ENCODE measurements around the gene SH3RF1.

The SH3RF1 gene

DNA sequence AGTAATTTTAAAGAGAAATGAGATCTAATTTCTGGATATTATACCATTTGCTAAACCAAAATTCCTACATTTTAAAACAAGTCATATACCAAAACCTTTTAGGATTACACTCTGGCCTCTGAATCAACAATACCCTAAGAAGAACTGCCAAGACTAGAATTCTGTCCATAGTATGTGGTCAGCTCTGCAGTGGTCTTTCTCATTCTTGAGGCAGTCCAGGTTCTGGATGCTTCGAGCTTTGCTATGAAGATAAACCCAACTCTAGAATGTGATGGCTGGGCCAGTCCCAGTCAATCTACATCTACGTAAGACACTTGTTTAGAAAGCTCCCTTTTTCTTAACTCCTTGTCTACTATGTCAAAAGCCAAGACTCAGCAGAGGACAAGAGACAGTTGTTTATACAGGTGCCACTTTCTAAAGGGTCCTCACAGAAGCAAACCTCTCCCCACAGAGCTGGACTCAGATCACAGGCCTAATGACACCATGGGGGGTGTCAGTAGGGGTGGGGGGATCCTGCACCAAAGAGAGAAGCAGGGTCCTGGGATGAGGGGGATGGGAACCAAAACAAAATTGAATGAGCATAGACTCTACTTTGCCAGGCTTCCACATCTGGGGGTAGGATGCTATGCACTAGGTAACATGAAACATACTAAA is 63.2 kb downstream of the SH3RF1 start:
- H3K4me3 ChIP-seq (ENCODE audit: low read length in 2 of 2): no peak overlapping the region
- DNase-seq (ENCODE audit: low spot score): peak; percentile 35
- H3K4ac ChIP-seq (ENCODE audit: low read length): no peak overlapping the region

GRCh38 chr4:169205744-169206080 is 65.0 kb downstream of the SH3RF1 start:
- Histone ChIP-seq H3K79me1 (ENCODE audit: low read depth, low read length) (no peaks in the 10 kb centered on the region), H3K14ac (ENCODE audit: low read length) (no peak overlapping the region), H2BK5ac (ENCODE audit: low read length) (no peak overlapping the region), H3K4me3 (ENCODE audit: low read length in 2 of 2) (no peak overlapping the region), H4K8ac (ENCODE audit: low read depth, low read length) (no peak overlapping the region), H3K18ac (ENCODE audit: low read length) (no peak overlapping the region), H3K4me1 (ENCODE audit: control insufficient read depth in 2 of 2, insufficient read depth in 1 of 2, low read depth in 1 of 2, low read length in 2 of 2) (peaks cover 19 to 33% of the 10 kb centered on the region in 2 donors), H2AFZ (ENCODE audit: low read length) (no peak overlapping the region), H2BK15ac (ENCODE audit: low read length) (no peak overlapping the region), H3K23ac (ENCODE audit: low read depth, low read length, poor library complexity) (no peak overlapping the region), H3K9ac (ENCODE audit: low read depth, low read length, poor library complexity) (no peak overlapping the region), H3K27ac (replicated peaks; ENCODE audit: low read length) (no peak overlapping the region), H2AK5ac (ENCODE audit: low read depth, low read length) (no peak overlapping the region), H3K9me3 (replicated peaks in 1 of 2; ENCODE audit: control insufficient read depth in 2 of 2, insufficient read depth in 1 of 2, low read depth in 1 of 2, low read length in 2 of 2) (peaks cover 0 to 7% of the 10 kb centered on the region in 2 donors), H3K4me2 (ENCODE audit: insufficient read depth, low read length, poor library complexity, severe bottlenecking) (no peak overlapping the region), H3K27me3 (ENCODE audit: control insufficient read depth in 3 of 3, insufficient read depth in 3 of 3, low read depth in 1 of 3, low read length in 3 of 3) (no peaks in the 10 kb centered on the region), H3K36me3 (replicated peaks in 1 of 2; ENCODE audit: control insufficient read depth in 2 of 2, insufficient read depth in 2 of 2, low read length in 2 of 2) (no peaks in the 10 kb centered on the region), H2BK120ac (ENCODE audit: low read depth, low read length) (no peak overlapping the region), H3K4ac (ENCODE audit: low read length) (no peak overlapping the region), H4K91ac (ENCODE audit: low read depth, low read length, poor library complexity) (no peak overlapping the region), H2BK12ac (ENCODE audit: low read length) (no peak overlapping the region)
- no peak for DNase-seq (ENCODE audit: low spot score)

More for the DNA sequence above, 63.2 kb downstream of the SH3RF1 start:
- H3K79me1 ChIP-seq (ENCODE audit: low read depth, low read length): no peaks in the 10 kb centered on the region
- no peak overlapping the region for H2AFZ ChIP-seq (ENCODE audit: low read length)
- H3K36me3 ChIP-seq (replicated peaks in 1 of 2; ENCODE audit: control insufficient read depth in 2 of 2, insufficient read depth in 2 of 2, low read length in 2 of 2): peaks cover 0 to 4% of the 10 kb centered on the region in 2 donors
- no peak overlapping the region for H4K91ac ChIP-seq (ENCODE audit: low read depth, low read length, poor library complexity)
- no peak overlapping the region for H2BK12ac ChIP-seq (ENCODE audit: low read length)
- no peak overlapping the region for H2BK5ac ChIP-seq (ENCODE audit: low read length)
- no peak overlapping the region for H4K8ac ChIP-seq (ENCODE audit: low read depth, low read length)
- peaks cover 0 to 16% of the 10 kb centered on the region in 2 donors for H3K9me3 ChIP-seq (replicated peaks in 1 of 2; ENCODE audit: control insufficient read depth in 2 of 2, insufficient read depth in 1 of 2, low read depth in 1 of 2, low read length in 2 of 2)
- peak overlapping the region; percentile 32 for H3K4me2 ChIP-seq (ENCODE audit: insufficient read depth, low read length, poor library complexity, severe bottlenecking)
- no CpG with 5 or more reads among the region's 2 CpGs for WGBS, 2 donors (ENCODE audit: extremely low coverage in 2 of 2, insufficient read length in 2 of 2, insufficient replicate concordance in 1 of 2)
- no peak overlapping the region for H2BK15ac ChIP-seq (ENCODE audit: low read length)
- H3K14ac ChIP-seq (ENCODE audit: low read length): no peak overlapping the region
- no peak overlapping the region for H3K23ac ChIP-seq (ENCODE audit: low read depth, low read length, poor library complexity)
- no peak overlapping the region for H3K18ac ChIP-seq (ENCODE audit: low read length)
- H3K9ac ChIP-seq (ENCODE audit: low read depth, low read length, poor library complexity): no peak overlapping the region
- H2BK120ac ChIP-seq (ENCODE audit: low read depth, low read length): no peak overlapping the region
- H2AK5ac ChIP-seq (ENCODE audit: low read depth, low read length): no peak overlapping the region
- H3K4me1 ChIP-seq (ENCODE audit: control insufficient read depth in 2 of 2, insufficient read depth in 1 of 2, low read depth in 1 of 2, low read length in 2 of 2): peaks cover 15 to 20% of the 10 kb centered on the region in 2 donors
- H3K27ac ChIP-seq (replicated peaks; ENCODE audit: low read length): peak overlapping the region; percentile 80
- no peaks in the 10 kb centered on the region for H3K27me3 ChIP-seq (ENCODE audit: control insufficient read depth in 3 of 3, insufficient read depth in 3 of 3, low read depth in 1 of 3, low read length in 3 of 3)

- H3K9me3 ChIP-seq (replicated peaks in 1 of 2; ENCODE audit: control insufficient read depth in 2 of 2, insufficient read depth in 1 of 2, low read depth in 1 of 2, low read length in 2 of 2): peaks cover 0 to 4% of the 10 kb centered on the region in 2 donors
- no peak overlapping the region for H2AFZ ChIP-seq (ENCODE audit: low read length)
- no peak overlapping the region for H2AK5ac ChIP-seq (ENCODE audit: low read depth, low read length)
- no peaks in the 10 kb centered on the region for H3K36me3 ChIP-seq (replicated peaks in 1 of 2; ENCODE audit: control insufficient read depth in 2 of 2, insufficient read depth in 2 of 2, low read length in 2 of 2)
- no peak overlapping the region for H2BK12ac ChIP-seq (ENCODE audit: low read length)
- no peak overlapping the region for H2BK15ac ChIP-seq (ENCODE audit: low read length)
- H4K91ac ChIP-seq (ENCODE audit: low read depth, low read length, poor library complexity): no peak overlapping the region
- peak overlapping the region; percentile 38 for H3K27ac ChIP-seq (replicated peaks; ENCODE audit: low read length)
- no peak overlapping the region for H2BK5ac ChIP-seq (ENCODE audit: low read length)
- H3K79me1 ChIP-seq (ENCODE audit: low read depth, low read length): no peaks in the 10 kb centered on the region
- no peak overlapping the region for H3K4me3 ChIP-seq (ENCODE audit: low read length in 2 of 2)
- no peak overlapping the region for H3K14ac ChIP-seq (ENCODE audit: low read length)
- DNase-seq (ENCODE audit: low spot score): no peak
- no peaks in the 10 kb centered on the region for H3K27me3 ChIP-seq (ENCODE audit: control insufficient read depth in 3 of 3, insufficient read depth in 3 of 3, low read depth in 1 of 3, low read length in 3 of 3)
- no peak overlapping the region for H4K8ac ChIP-seq (ENCODE audit: low read depth, low read length)
- H3K18ac ChIP-seq (ENCODE audit: low read length): no peak overlapping the region
- no peak overlapping the region for H2BK120ac ChIP-seq (ENCODE audit: low read depth, low read length)
- H3K9ac ChIP-seq (ENCODE audit: low read depth, low read length, poor library complexity): no peak overlapping the region
- no CpG with 5 or more reads among the region's 3 CpGs for WGBS, 2 donors (ENCODE audit: extremely low coverage in 2 of 2, insufficient read length in 2 of 2, insufficient replicate concordance in 1 of 2)
- H3K4ac ChIP-seq (ENCODE audit: low read length): no peak overlapping the region
- H3K23ac ChIP-seq (ENCODE audit: low read depth, low read length, poor library complexity): no peak overlapping the region
- H3K4me1 ChIP-seq (ENCODE audit: control insufficient read depth in 2 of 2, insufficient read depth in 1 of 2, low read depth in 1 of 2, low read length in 2 of 2): peaks cover 21 to 37% of the 10 kb centered on the region in 2 donors
- H3K4me2 ChIP-seq (ENCODE audit: insufficient read depth, low read length, poor library complexity, severe bottlenecking): no peak overlapping the region
These were observed 65.5 kb downstream of the SH3RF1 start for GRCh38 chr4:169205075-169205743.

DNA sequence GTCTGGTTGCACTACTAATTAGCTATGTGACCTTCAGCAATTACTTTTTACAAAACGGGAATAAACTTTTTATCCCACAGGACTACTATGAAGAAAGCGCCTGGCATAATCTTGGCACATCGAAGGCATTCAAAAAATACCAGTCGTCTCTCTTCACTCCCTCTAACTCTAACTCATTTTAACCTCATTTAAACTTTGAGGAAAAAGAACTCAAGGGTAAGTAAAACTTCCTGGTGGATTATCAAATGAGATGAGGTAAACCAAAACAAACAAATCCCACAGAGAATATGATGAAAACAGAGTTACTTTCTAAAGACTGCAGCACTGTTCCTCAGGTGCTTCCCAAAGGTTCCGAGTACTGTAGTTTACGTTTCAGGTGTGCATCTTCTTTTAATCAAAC is 66.9 kb downstream of the SH3RF1 start:
- peaks cover 21 to 37% of the 10 kb centered on the region in 2 donors for H3K4me1 ChIP-seq (ENCODE audit: control insufficient read depth in 2 of 2, insufficient read depth in 1 of 2, low read depth in 1 of 2, low read length in 2 of 2)
- no peak overlapping the region for H2BK120ac ChIP-seq (ENCODE audit: low read depth, low read length)
- H3K14ac ChIP-seq (ENCODE audit: low read length): no peak overlapping the region
- no peak overlapping the region for H2AFZ ChIP-seq (ENCODE audit: low read length)
- H3K36me3 ChIP-seq (replicated peaks in 1 of 2; ENCODE audit: control insufficient read depth in 2 of 2, insufficient read depth in 2 of 2, low read length in 2 of 2): no peaks in the 10 kb centered on the region
- no peak overlapping the region for H3K4ac ChIP-seq (ENCODE audit: low read length)
- no peak overlapping the region for H4K91ac ChIP-seq (ENCODE audit: low read depth, low read length, poor library complexity)
- H3K4me2 ChIP-seq (ENCODE audit: insufficient read depth, low read length, poor library complexity, severe bottlenecking): no peak overlapping the region
- no peak overlapping the region for H3K27ac ChIP-seq (replicated peaks; ENCODE audit: low read length)
- no peak overlapping the region for H4K8ac ChIP-seq (ENCODE audit: low read depth, low read length)
- no peak overlapping the region for H2BK15ac ChIP-seq (ENCODE audit: low read length)
- H3K23ac ChIP-seq (ENCODE audit: low read depth, low read length, poor library complexity): no peak overlapping the region
- no peaks in the 10 kb centered on the region for H3K79me1 ChIP-seq (ENCODE audit: low read depth, low read length)
- H3K9me3 ChIP-seq (replicated peaks in 1 of 2; ENCODE audit: control insufficient read depth in 2 of 2, insufficient read depth in 1 of 2, low read depth in 1 of 2, low read length in 2 of 2): no peaks in the 10 kb centered on the region
- no peak for DNase-seq (ENCODE audit: low spot score)
- H2BK5ac ChIP-seq (ENCODE audit: low read length): no peak overlapping the region
- no peak overlapping the region for H3K9ac ChIP-seq (ENCODE audit: low read depth, low read length, poor library complexity)
- no peak overlapping the region for H3K18ac ChIP-seq (ENCODE audit: low read length)
- WGBS, 2 donors (ENCODE audit: extremely low coverage in 2 of 2, insufficient read length in 2 of 2, insufficient replicate concordance in 1 of 2): 100% methylated on average over 2 of the region's 6 CpGs; no CpG with 5 or more reads in 1 of the 2 donors
- no peaks in the 10 kb centered on the region for H3K27me3 ChIP-seq (ENCODE audit: control insufficient read depth in 3 of 3, insufficient read depth in 3 of 3, low read depth in 1 of 3, low read length in 3 of 3)
- H2AK5ac ChIP-seq (ENCODE audit: low read depth, low read length): no peak overlapping the region
- H2BK12ac ChIP-seq (ENCODE audit: low read length): no peak overlapping the region
- H3K4me3 ChIP-seq (ENCODE audit: low read length in 2 of 2): no peak overlapping the region
